Ectodermal cell (in vitro differentiated cells): ENCODE data around the gene SVIL.

Source experiments
- H3K27ac ChIP-seq: 2 replicates; pipeline ENCODE4 v1.7.0; 2013; ENCODE audit warnings: mild to moderate bottlenecking, low read depth, low read length; ENCODE audit not compliant: insufficient read depth, poor library complexity, severe bottlenecking
- H3K27me3 ChIP-seq: 2 replicates; pipeline ENCODE4 v1.7.0; 2013; ENCODE audit warnings: mild to moderate bottlenecking, low read length; ENCODE audit not compliant: insufficient read depth, control insufficient read depth, poor library complexity, severe bottlenecking
- H3K36me3 ChIP-seq: one replicate; pipeline ENCODE4 v1.7.0; 2013; ENCODE audit warnings: low read length; ENCODE audit not compliant: control insufficient read depth, insufficient read depth
- H3K4me1 ChIP-seq: one replicate; pipeline ENCODE4 v1.7.0; 2013; ENCODE audit warnings: low read length; ENCODE audit not compliant: control insufficient read depth, insufficient read depth
- H3K4me3 ChIP-seq: 2 replicates; pipeline ENCODE4 v1.7.0; 2013; ENCODE audit warnings: low read depth, low read length, control low read depth; ENCODE audit not compliant: insufficient read depth
- H3K9me3 ChIP-seq: 2 replicates; pipeline ENCODE4 v1.7.0; 2013; ENCODE audit warnings: mild to moderate bottlenecking, low read length, moderate library complexity; ENCODE audit not compliant: control insufficient read depth
- WGBS, 2 experiments: methylation state at CpG; one replicate each; pipeline ENCODE4 v1.1.7; 2013; ENCODE audit warnings: missing lambda C conversion rate in 2 of 2; 5-methylcytosine and 5-hydroxymethylcytosine counted together

Gene SVIL

GRCh38 chr10:29534590-29534989 lies 100.2 kb downstream of the SVIL start:
- WGBS, 2 experiments, result 91 to 96% methylated on average over 2 of the region's 2 CpGs
- Histone ChIP-seq H3K36me3 (no peaks in the 10 kb centered on the region), H3K4me3 (no peak overlapping the region), H3K9me3 (no peaks in the 10 kb centered on the region), H3K4me1 (peaks cover 11% of the 10 kb centered on the region), H3K27me3 (no peaks in the 10 kb centered on the region), H3K27ac (no peak overlapping the region)

- peaks cover 11% of the 10 kb centered on the region for H3K4me1 ChIP-seq
- no peak overlapping the region for H3K27ac ChIP-seq
- H3K36me3 ChIP-seq, result no peaks in the 10 kb centered on the region
- H3K9me3 ChIP-seq, result no peaks in the 10 kb centered on the region
- H3K27me3 ChIP-seq, result no peaks in the 10 kb centered on the region
- WGBS, 2 experiments, result 76 to 80% methylated on average over 7 of the region's 7 CpGs
- H3K4me3 ChIP-seq, result no peak overlapping the region
These were observed 101.0 kb downstream of the SVIL start for GRCh38 chr10:29533696-29534285.

GRCh38 chr10:29533046-29533445 lies 101.7 kb downstream of the SVIL start:
- no peaks in the 10 kb centered on the region for H3K36me3 ChIP-seq
- 93 to 94% methylated on average over 14 of the region's 14 CpGs for WGBS, 2 experiments
- H3K9me3 ChIP-seq, result no peaks in the 10 kb centered on the region
- H3K27ac ChIP-seq, result no peak overlapping the region
- no peaks in the 10 kb centered on the region for H3K27me3 ChIP-seq
- no peak overlapping the region for H3K4me3 ChIP-seq
- peaks cover 11% of the 10 kb centered on the region for H3K4me1 ChIP-seq

GRCh38 chr10:29532256-29532878 lies 102.4 kb downstream of the SVIL start:
- Histone ChIP-seq H3K36me3 (no peaks in the 10 kb centered on the region), H3K4me1 (peaks cover 11% of the 10 kb centered on the region), H3K27me3 (no peaks in the 10 kb centered on the region), H3K9me3 (no peaks in the 10 kb centered on the region), H3K4me3 (no peak overlapping the region), H3K27ac (no peak overlapping the region)
- WGBS, 2 experiments, result 95% methylated on average over 19 of the region's 19 CpGs

- Histone ChIP-seq H3K4me3 (no peak overlapping the region), H3K9me3 (no peaks in the 10 kb centered on the region), H3K27ac (no peak overlapping the region), H3K36me3 (no peaks in the 10 kb centered on the region), H3K4me1 (peaks cover 10% of the 10 kb centered on the region), H3K27me3 (no peaks in the 10 kb centered on the region)
- 87 to 90% methylated on average over 9 of the region's 9 CpGs for WGBS, 2 experiments
These were observed 104.4 kb downstream of the SVIL start for GRCh38 chr10:29530112-29530976.

GRCh38 chr10:29529146-29529545 lies 105.6 kb downstream of the SVIL start:
- H3K9me3 ChIP-seq, result no peaks in the 10 kb centered on the region
- no peak overlapping the region for H3K27ac ChIP-seq
- peaks cover 6% of the 10 kb centered on the region for H3K4me1 ChIP-seq
- H3K36me3 ChIP-seq, result no peaks in the 10 kb centered on the region
- H3K27me3 ChIP-seq, result no peaks in the 10 kb centered on the region
- 83 to 89% methylated on average over 6 of the region's 6 CpGs for WGBS, 2 experiments
- H3K4me3 ChIP-seq, result no peak overlapping the region

GRCh38 chr10:29525762-29526161 lies 109.0 kb downstream of the SVIL start:
- peaks cover 10% of the 10 kb centered on the region for H3K36me3 ChIP-seq
- H3K4me1 ChIP-seq, result no peaks in the 10 kb centered on the region
- H3K27ac ChIP-seq, result no peak overlapping the region
- no peak overlapping the region for H3K4me3 ChIP-seq
- H3K9me3 ChIP-seq, result no peaks in the 10 kb centered on the region
- no peaks in the 10 kb centered on the region for H3K27me3 ChIP-seq
- WGBS, 2 experiments, result 97 to 98% methylated on average over 5 to 6 of the region's 7 CpGs

- Histone ChIP-seq H3K9me3 (no peaks in the 10 kb centered on the region), H3K36me3 (peaks cover 10% of the 10 kb centered on the region), H3K4me3 (no peak overlapping the region), H3K27me3 (no peaks in the 10 kb centered on the region), H3K27ac (no peak overlapping the region), H3K4me1 (no peaks in the 10 kb centered on the region)
- 93 to 94% methylated on average over 9 of the region's 9 CpGs for WGBS, 2 experiments
These were observed 110.1 kb downstream of the SVIL start for GRCh38 chr10:29524720-29525119.

- Histone ChIP-seq H3K9me3 (no peaks in the 10 kb centered on the region), H3K27ac (no peak overlapping the region), H3K4me3 (no peak overlapping the region), H3K27me3 (no peaks in the 10 kb centered on the region), H3K36me3 (peaks cover 10% of the 10 kb centered on the region), H3K4me1 (no peaks in the 10 kb centered on the region)
- 94 to 98% methylated on average over 7 of the region's 7 CpGs for WGBS, 2 experiments
These were observed 110.5 kb downstream of the SVIL start for GRCh38 chr10:29524294-29524693.

- H3K4me1 ChIP-seq, result no peaks in the 10 kb centered on the region
- no peaks in the 10 kb centered on the region for H3K27me3 ChIP-seq
- WGBS, 2 experiments, result 93% methylated on average over 4 of the region's 4 CpGs
- no peaks in the 10 kb centered on the region for H3K9me3 ChIP-seq
- H3K36me3 ChIP-seq, result peaks cover 10% of the 10 kb centered on the region
- H3K4me3 ChIP-seq, result no peak overlapping the region
- no peak overlapping the region for H3K27ac ChIP-seq
These were observed 111.9 kb downstream of the SVIL start for GRCh38 chr10:29522918-29523317.
